HepG2 (cell line): ENCODE results near the gene ZFPM1. TPM values are rescaled to one million over a fixed set of nuclear protein-coding genes. Genes with fewer than 3 reads are reported as not detected.

Experiments
- AKAP8 ChIP-seq: sonication (generic); formaldehyde crosslinking; IDR thresholded peaks from 2 replicates; pipeline ENCODE4 v1.5.1; 2020; ENCODE audit warnings: mild to moderate bottlenecking, missing genetic modification reagents
- PAWR ChIP-seq: sonication (generic); formaldehyde crosslinking; IDR thresholded peaks from 2 replicates; pipeline ENCODE4 v1.4.0; 2020; ENCODE audit warnings: missing genetic modification reagents, mild to moderate bottlenecking, borderline replicate concordance
- POLR2G ChIP-seq: fragments of 200-400 bp; formaldehyde crosslinking; IDR thresholded peaks from 2 replicates; pipeline ENCODE4 v1.6.1; 2018; ENCODE audit warnings: mild to moderate bottlenecking, low read depth, low read length, moderate library complexity
- SRSF1 ChIP-seq: fragments of 200-400 bp; formaldehyde crosslinking; optimal IDR thresholded peaks from 2 replicates; pipeline ENCODE3; 2017; ENCODE audit warnings: mild to moderate bottlenecking, low read depth, low read length, moderate library complexity
- ZBTB49 ChIP-seq: sonication (generic); formaldehyde crosslinking; IDR thresholded peaks from 2 replicates; pipeline ENCODE4 v1.4.0; 2020; ENCODE audit warnings: missing genetic modification reagents, borderline replicate concordance
- ZKSCAN8 ChIP-seq: IDR thresholded peaks from 2 replicates; pipeline ENCODE4 v1.6.1; 2016; ENCODE audit warnings: borderline replicate concordance, missing genetic modification reagents, missing compliant biosample characterization
- ZNF543 ChIP-seq: sonication (generic); formaldehyde crosslinking; IDR thresholded peaks from 2 replicates; pipeline ENCODE4 v1.4.0; 2020; ENCODE audit warnings: mild to moderate bottlenecking, missing genetic modification reagents
- ZNF674 ChIP-seq: sonication (generic); formaldehyde crosslinking; IDR thresholded peaks from 2 replicates; pipeline ENCODE4 v1.5.0; 2020; ENCODE audit warnings: low read depth, mild to moderate bottlenecking, missing genetic modification reagents
- ZNF773 ChIP-seq: sonication (generic); formaldehyde crosslinking; IDR thresholded peaks from 2 replicates; pipeline ENCODE4 v1.4.0; 2020; ENCODE audit warnings: missing genetic modification reagents, borderline replicate concordance
- ZNF879 ChIP-seq: sonication (generic); formaldehyde crosslinking; IDR thresholded peaks from 2 replicates; pipeline ENCODE4 v1.8.1; 2023; ENCODE audit warnings: missing genetic modification reagents
- polyA plus RNA-seq, 8 experiments: library from polyadenylated mRNA; depleted of rRNA in 3 of 8; stranded (reverse) in 7 of 8; unstranded in 1 of 8; fragments of >200 nt; fragmentation: Illumina TruSeq in 4 of 8; extraction: Trizol in 4 of 8; gene quantifications; 2 replicates each; pipeline versions ENCODE4 v1.2.1 to v1.2.3, GENCODE V29; 2011 to 2016; ENCODE audit warnings: low read depth in 4 of 8, missing spikeins in 1 of 8, mixed read lengths in 1 of 8; ENCODE audit not compliant: insufficient read depth in 1 of 8
- total RNA-seq, 5 experiments: library from RNA; depleted of rRNA; stranded (reverse); fragments of >200 nt; fragmentation: Illumina TruSeq; extraction: Trizol; gene quantifications; 2 replicates each; pipeline ENCODE4 v1.2.3, GENCODE V29; 2016; ENCODE audit warnings: low read depth in 1 of 5

ZFPM1 gene
- total and polyA plus RNA-seq, 2 of the 13 experiments (the other 11 are each of a cell fraction or from before 2014, with no cell fraction given) = 1.3 to 3.8 TPM

- TF ChIP-seq ZNF773 (CRISPR knock-in tag) (no peak), SRSF1 (peak; percentile 59), ZNF674 (no peak), ZKSCAN8 (CRISPR knock-in tag) (no peak), PAWR (CRISPR knock-in tag) (no peak), POLR2G (no peak), ZNF879 (CRISPR knock-in tag) (no peak), ZBTB49 (CRISPR knock-in tag) (no peak), ZNF543 (no peak), AKAP8 (CRISPR knock-in tag) (peak; percentile 80; the same call in 1 of the 2 replicates)
These were observed 74.3 kb downstream of the ZFPM1 start (continued) for GRCh38 chr16:88527186-88527936.
